Colonic mucosa (tissue), 4 donors: ENCODE measurements around the gene EFCAB8. TPM values are rescaled to one million over a fixed set of nuclear protein-coding genes. Genes with fewer than 3 reads are reported as not detected.

ENCODE experiments used
- DNase-seq: peaks from one replicate; pipeline ENCODE4 v3.0.0-alpha.2; 2020
- H3K27ac ChIP-seq: fragments of 200-600 bp; one replicate; pipeline ENCODE4 v1.8.0; 2021
- H3K27me3 ChIP-seq: fragments of 200-600 bp; one replicate; pipeline ENCODE4 v1.8.0; 2021
- H3K36me3 ChIP-seq: fragments of 200-600 bp; one replicate; pipeline ENCODE4 v1.8.0; 2021
- H3K4me1 ChIP-seq: fragments of 200-600 bp; one replicate; pipeline ENCODE4 v1.8.0; 2021; ENCODE audit warnings: mild to moderate bottlenecking
- H3K4me3 ChIP-seq: fragments of 200-600 bp; one replicate; pipeline ENCODE4 v1.8.0; 2021
- H3K9ac ChIP-seq, 2 donors: one replicate each; pipeline ENCODE4 v1.7.0; 2013; ENCODE audit warnings: control low read depth in 2 of 2, low read depth in 2 of 2, low read length in 2 of 2
- H3K9me3 ChIP-seq: fragments of 200-600 bp; one replicate; pipeline ENCODE4 v1.8.0; 2021
- intact Hi-C: fragments of 100-400 bp; cut with DNase I; formaldehyde crosslinking; loops from one replicate; pipeline ENCODE4 v1.14.1; 2022
- total RNA-seq, 2 donors: library from RNA; stranded (reverse); fragmentation: NEBNext Ultra II Directional in 1 of 2; extraction: Animal tissue kit (Norgen Biotek cat#: 25700) in 1 of 2; gene quantifications; one replicate each; pipeline ENCODE4 v1.2.1, GENCODE V29; 2021
- TF ChIP-seq, protein P1 (sequence below): fragments of 200-600 bp; IDR thresholded peaks from one replicate; pipeline ENCODE4 v1.8.0; 2022; ENCODE audit warnings: antibody characterized with exemption, mild to moderate bottlenecking
- donor health status: healthy.
- donor health status: DM: no; HTN: no; CAD: no.
- donor health status: DM: no; HTN: no; CAD: no.

The EFCAB8 gene
- total RNA-seq, 2 donors from 2014 or later, result 0.11 to 0.72 TPM

DNA sequence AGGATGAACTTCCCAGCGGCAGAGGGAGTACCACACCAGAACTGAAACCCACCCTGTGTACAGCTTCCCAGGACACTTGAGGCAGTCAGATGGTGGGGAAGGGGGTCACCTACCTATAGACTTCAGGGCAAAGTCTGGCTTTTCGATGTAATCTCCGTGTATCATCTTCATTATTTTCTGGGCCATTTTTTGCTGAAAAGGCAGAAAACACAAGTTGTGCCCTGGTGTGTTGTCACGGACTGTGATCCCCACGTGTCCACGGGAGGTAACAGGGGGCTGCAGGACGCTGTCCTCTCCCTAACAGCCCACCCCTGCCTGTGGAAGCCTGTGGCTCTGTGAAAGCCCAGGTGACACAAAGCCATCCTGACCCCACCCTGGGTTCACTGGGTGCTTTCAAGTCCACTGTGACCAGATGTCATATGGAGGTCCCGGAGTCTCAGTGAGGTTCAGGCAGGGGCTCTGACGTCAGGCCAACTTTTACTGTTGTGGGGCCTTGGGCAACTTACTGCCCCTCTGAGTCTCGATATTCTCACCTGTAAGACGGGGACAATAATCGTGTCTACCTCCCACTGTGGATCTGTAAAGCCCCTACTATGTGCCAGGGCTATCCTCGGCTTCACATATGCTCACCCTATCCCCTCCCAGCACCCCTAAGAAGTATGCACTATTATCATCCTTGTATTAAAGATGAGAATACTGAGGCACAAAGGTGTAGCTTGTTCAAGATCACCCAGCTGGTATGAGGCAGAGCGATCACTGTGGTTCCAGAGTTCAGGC, 131.0 kb downstream of the EFCAB8 start:
- TF ChIP-seq, protein P1, sequence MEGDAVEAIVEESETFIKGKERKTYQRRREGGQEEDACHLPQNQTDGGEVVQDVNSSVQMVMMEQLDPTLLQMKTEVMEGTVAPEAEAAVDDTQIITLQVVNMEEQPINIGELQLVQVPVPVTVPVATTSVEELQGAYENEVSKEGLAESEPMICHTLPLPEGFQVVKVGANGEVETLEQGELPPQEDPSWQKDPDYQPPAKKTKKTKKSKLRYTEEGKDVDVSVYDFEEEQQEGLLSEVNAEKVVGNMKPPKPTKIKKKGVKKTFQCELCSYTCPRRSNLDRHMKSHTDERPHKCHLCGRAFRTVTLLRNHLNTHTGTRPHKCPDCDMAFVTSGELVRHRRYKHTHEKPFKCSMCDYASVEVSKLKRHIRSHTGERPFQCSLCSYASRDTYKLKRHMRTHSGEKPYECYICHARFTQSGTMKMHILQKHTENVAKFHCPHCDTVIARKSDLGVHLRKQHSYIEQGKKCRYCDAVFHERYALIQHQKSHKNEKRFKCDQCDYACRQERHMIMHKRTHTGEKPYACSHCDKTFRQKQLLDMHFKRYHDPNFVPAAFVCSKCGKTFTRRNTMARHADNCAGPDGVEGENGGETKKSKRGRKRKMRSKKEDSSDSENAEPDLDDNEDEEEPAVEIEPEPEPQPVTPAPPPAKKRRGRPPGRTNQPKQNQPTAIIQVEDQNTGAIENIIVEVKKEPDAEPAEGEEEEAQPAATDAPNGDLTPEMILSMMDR, result no peak
- no peak for DNase-seq
- no peaks in the 10 kb centered on the region for H3K4me1 ChIP-seq
- intact Hi-C loops, result no loop called here
- no peaks in the 10 kb centered on the region for H3K9me3 ChIP-seq
- no peaks in the 10 kb centered on the region for H3K27me3 ChIP-seq
- H3K27ac ChIP-seq, result no peak overlapping the region
- no peaks in the 10 kb centered on the region for H3K36me3 ChIP-seq
- H3K9ac ChIP-seq, result no peak overlapping the region
- H3K4me3 ChIP-seq, result no peak overlapping the region

DNA sequence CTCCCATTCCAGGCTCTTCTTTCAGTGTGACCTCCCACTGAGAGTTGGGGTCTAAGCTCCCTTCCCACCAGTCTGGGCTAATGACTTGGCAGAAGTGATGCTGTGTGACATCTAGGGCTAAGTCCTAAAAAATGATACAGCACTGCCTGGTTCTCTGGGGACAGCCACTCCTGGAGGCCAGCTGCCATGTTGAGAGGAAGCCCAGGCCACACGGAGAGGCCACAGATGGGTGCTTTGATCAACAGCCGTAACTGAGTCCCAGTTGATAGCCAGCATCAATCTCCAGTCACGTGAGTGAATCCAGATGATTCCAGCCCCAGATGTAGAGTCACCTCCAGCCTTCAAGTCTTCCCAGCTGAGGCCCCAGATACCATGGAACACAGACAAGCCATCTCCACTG, 131.7 kb downstream of the EFCAB8 start:
- no peaks in the 10 kb centered on the region for H3K9me3 ChIP-seq
- TF ChIP-seq, protein P1, result no peak

DNA sequence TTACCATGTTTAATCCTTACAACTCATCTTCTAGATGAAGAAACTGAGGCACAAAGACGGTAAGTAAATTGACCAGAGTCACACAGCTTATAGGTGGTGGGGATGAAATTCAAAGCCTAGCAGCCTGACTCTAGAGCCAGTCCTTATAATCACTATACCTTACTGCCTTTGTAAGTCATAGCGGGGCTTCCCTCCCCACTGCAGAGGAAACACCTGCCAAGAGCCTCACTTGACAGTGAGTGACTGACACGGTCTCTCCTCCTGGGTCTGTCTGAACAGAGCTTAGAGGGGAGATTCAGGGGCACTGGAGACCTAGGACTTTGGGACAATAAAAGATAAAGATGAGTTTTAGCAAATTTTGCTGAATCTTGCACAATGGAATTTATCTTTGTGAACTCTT, 132.7 kb downstream of the EFCAB8 start:
- H3K9ac ChIP-seq, result no peak overlapping the region
- no peaks in the 10 kb centered on the region for H3K9me3 ChIP-seq
- H3K36me3 ChIP-seq, result no peaks in the 10 kb centered on the region
- no peak for DNase-seq
- no peak overlapping the region for H3K27ac ChIP-seq
- H3K4me3 ChIP-seq, result no peak overlapping the region
- no peaks in the 10 kb centered on the region for H3K27me3 ChIP-seq
- no peaks in the 10 kb centered on the region for H3K4me1 ChIP-seq
- intact Hi-C loops, result no loop called here
- TF ChIP-seq, protein P1, result no peak

More for the DNA sequence above, 131.7 kb downstream of the EFCAB8 start:
- intact Hi-C loops, result no loop called here
- H3K36me3 ChIP-seq, result no peaks in the 10 kb centered on the region
- no peaks in the 10 kb centered on the region for H3K27me3 ChIP-seq
- H3K27ac ChIP-seq, result no peak overlapping the region
- no peak for DNase-seq
- H3K9ac ChIP-seq, result no peak overlapping the region
- no peaks in the 10 kb centered on the region for H3K4me1 ChIP-seq
- H3K4me3 ChIP-seq, result no peak overlapping the region

DNA sequence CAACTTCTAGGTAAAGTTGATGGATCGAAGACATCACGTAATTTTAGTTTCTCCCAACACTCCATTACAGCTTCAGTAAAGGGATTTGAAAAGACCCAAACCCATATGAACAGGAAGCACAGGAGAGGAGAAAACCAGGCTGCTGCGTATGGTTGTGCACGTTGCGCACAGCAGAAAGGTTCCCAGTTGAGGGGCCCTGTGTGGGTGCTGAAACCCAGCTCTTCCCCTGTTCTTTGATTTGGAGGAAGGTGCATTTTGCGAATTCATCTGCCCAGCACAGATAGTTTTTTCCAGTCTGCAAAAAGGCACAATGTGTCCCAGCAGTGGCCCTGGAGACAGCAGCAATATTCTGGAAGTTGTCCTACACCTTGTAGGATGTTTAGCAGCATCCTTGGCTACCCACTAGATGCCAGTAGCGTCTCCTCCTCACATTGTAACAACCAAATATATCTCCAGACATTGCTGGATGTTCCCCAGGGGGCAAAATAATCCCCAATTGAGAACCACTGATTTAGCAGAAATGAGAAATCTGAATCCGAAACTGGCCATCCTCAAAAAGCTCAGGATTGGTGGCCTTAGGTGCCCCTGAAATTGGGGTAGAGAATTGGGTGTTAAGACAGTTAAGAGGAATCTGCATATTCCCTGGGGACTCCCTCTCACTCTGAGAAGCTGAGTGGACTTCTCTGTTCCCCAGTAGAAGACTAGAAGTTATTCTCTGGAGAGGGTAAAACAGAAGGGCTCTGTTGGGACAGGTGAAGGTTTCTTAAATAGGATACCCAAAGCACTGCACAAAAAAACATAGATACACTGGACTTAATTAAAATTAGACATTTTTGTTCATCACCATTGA, 133.3 kb downstream of the EFCAB8 start:
- DNase-seq, result no peak
- H3K9ac ChIP-seq, result no peak overlapping the region
- no peaks in the 10 kb centered on the region for H3K27me3 ChIP-seq
- no peaks in the 10 kb centered on the region for H3K4me1 ChIP-seq
- no peaks in the 10 kb centered on the region for H3K36me3 ChIP-seq
- intact Hi-C loops, result no loop called here
- H3K9me3 ChIP-seq, result no peaks in the 10 kb centered on the region
- H3K4me3 ChIP-seq, result no peak overlapping the region
- TF ChIP-seq, protein P1, result no peak
- no peak overlapping the region for H3K27ac ChIP-seq

DNA sequence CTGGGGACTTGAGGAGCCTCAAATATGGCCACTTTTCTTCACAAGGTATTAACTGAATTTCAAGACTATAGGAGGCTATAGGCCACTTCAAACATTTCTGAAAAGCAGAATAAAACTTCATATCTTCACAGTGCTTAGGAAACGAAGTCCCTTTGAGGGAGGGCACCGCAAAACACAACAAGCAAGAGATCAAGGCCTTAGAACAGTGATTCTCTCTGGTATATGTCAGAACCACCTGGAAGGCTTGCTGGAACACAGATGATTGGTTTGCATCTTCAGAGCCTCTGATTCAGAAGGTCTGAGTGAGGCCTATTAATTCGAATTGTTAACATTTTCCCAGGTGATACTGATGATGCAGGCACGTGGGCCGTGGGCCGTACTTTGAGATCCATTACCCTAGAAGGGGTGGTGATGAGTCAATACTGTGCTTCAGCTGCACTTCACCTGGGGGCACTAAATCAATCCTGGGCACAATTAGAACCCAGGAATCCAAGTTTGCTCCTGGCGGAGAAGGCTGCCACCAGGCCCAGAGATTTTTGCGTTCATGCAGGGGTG, 134.8 kb downstream of the EFCAB8 start:
- intact Hi-C loops, result no loop called here
- Histone ChIP-seq H3K9me3 (no peaks in the 10 kb centered on the region), H3K36me3 (no peaks in the 10 kb centered on the region), H3K4me1 (no peaks in the 10 kb centered on the region), H3K4me3 (no peak overlapping the region), H3K27me3 (no peaks in the 10 kb centered on the region), H3K27ac (no peak overlapping the region), H3K9ac (no peak overlapping the region)
- no peak for DNase-seq
- TF ChIP-seq, protein P1, result no peak
